Head of caudate nucleus (tissue), 42 donors: ENCODE results near the gene RUFY4.
"Not testable (repeated sequence)": the region's sequence is repeated elsewhere in the genome, so short reads cannot be mapped to it uniquely, and the experiment has no call there.

Experiments used
- DNase-seq, 42 donors: peaks; one replicate each; pipeline versions ENCODE4 v3.0.0 to v3.0.0-alpha.2; 2020 to 2021; ENCODE audit warnings: mixed read lengths in 7 of 42
- intact Hi-C: fragments of 100-400 bp; cut with DNase I; formaldehyde crosslinking; loops from one replicate; pipeline ENCODE4 v1.15.0; 2022

RUFY4 gene

DNA sequence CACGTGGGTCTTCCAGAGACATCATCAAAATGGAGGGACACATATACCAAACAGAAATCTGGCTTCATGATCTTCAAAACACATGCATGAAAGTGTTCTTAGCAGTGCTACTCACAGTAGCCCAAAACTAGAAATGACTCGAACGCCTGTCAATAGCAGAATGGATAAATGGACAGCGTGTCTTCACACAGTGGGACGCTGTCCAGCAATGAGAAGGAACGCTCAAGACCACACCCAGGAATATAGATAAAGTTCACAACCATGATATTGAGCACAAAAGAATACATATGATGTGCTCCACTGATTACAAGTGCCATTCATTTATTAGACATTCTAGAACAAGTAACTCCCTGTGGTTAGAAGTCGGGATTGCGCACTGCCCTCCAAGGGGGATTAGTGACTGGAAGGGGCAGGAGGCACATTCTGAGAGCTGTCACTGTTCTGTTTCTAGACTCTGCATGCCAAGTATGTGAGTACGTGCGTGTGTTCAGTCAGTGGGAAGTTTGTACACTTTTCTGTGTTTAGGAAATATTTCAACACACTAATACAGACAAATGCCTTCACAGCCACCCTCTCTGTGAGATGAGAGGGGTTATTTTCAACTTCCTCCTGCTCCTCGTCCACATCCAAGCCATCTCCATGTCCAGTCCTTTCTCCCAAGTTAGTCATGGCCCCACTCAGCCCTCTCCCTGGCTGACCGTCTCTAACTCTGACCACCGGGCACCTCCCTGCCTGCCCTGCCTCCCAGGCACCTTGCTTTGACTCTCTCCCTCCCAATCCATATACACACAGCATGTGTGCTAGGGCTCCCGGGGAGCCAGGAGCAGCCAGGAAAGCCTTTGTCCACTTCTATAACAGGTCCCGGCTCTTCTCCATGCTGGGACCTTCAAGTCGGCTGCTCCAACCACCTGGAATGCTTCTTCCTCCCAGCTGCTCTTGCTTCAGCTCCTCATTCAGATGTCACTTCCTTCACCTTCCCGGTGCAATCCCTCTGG lies 39.4 kb upstream of the RUFY4 start:
- DNase-seq, result peak in 7 of 42 donors; percentile 5 to 37 (median 17)
- intact Hi-C loops, result no loop called here

DNA sequence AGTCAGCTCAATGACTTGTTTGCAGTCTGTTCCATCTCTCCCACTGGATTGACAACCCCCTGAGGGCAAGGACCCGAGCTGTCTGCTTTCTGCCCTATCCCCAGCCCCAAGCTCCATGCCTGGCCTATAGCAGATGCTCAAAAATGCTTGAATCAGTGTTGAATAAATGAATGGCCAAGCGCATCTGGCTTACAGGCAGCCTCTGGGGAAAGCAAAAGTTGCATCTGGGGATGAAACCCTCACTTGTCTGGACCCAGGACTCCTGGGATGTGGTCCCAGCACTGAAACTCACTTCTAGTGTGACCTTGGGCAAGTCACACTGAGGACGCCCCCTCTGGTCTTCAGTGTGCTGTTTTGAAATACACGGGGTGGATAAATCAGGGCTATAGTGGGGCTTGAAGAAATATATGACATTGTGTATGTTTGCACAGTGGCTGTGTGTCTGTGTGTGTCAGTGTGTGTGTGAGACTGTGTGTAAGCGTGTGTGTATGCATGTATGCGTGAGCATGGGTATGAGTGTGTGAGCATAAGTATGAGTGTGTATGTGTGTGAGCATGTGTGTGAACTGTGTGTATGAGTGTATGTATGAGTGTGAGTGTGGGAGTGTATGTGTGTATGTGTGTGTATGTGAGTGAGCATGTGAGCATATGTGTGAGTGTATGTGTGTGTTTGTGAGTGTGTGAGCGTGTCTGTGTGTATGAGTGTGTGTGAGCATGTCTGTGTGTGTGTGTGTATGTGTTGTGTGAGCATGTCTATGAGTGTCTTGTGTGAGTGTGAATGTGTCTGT lies 38.5 kb upstream of the RUFY4 start:
- intact Hi-C loops, result no loop called here
- peak in 4 of 42 donors; percentile 2 to 22 (median 14) for DNase-seq

DNA sequence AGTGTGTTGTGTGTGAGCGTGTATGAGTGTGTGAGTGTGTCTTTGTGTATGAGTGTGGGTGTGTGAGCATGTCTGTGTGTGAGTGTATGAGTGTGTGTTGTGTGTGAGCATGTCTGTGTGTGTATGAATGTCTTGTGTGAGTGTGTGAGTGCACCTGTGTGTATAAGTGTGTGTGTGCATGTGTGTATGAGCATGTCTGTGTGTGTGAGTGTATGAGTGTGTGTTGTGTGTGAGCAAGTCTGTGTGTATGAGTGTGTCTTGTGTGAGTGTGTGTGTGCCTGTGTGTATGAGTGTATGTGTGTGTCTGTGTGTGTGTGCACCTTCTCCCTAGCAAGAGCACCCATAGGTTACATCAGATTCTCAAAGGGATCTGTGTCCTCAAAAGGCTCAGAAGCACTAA lies 37.8 kb upstream of the RUFY4 start:
- no peak for DNase-seq
- intact Hi-C loops, result no loop called here

DNA sequence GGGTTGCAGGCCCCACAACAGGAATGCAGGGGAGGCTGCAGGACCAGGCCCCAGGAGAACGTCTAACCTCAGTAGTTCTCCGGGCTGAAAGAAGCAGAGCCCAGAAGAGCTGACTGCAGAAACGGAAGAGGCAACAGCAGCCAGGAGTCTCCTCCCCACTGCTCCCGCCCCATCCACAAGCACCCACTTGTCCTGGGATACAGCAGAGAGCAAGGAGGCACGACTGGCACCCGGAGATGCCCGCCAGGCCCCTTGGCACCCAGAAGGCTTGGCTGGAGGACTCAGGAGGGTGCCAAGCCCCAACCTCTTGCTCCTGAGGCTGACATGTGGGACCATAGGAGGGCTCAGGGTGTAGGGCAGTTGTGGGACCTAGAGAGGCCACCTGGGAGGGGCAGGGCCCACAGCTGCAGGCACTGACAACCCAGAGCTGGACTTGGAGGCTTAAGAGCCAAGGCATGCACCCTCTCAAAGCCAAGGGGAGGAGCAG lies 37.2 kb upstream of the RUFY4 start:
- peak in 3 of 42 donors; percentile 19 to 37 (median 21) for DNase-seq
- intact Hi-C loops, result no loop called here

DNA sequence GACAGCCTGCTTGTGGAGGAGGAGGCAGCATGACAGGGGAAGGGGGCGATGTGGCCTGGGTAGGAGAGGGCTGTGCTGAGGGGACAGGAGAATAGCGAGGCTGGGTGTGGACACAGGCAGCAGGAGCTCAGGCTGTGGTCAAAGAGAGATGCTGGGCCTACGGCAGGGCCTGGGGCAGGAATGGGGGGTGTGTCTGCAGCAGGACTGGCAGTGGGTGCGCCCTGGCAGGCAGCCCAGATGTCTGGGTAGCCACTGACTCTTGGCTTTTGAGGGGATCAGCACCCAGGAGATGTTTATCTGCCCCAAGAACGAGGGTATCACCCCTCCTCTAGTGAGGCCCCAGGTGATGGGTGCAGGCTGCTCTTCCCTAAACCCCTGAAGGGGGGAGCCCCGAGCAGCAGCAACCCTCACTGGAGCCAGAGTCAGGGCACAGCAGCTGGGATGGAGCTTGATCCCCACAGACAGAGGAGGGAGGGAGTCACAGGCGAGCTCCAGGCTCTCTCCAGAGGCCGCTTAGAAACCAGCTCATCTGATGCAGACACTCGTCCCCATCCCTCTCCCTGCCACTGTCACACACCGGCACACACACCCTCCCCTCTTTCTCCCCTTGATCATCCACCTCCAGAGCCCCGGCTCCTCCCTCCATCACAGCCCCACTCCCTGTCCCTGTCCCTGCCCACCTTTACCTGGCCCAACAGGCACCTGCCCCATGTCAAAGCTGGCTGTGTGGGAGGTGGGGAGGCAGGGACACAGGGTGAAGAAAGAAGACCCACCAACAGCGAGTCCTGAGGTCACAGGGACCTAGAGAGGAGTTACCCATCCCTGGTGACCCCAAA lies 36.5 kb upstream of the RUFY4 start:
- peak in 3 of 42 donors; percentile 23 to 37 (median 23) for DNase-seq
- intact Hi-C loops, result no loop called here

DNA sequence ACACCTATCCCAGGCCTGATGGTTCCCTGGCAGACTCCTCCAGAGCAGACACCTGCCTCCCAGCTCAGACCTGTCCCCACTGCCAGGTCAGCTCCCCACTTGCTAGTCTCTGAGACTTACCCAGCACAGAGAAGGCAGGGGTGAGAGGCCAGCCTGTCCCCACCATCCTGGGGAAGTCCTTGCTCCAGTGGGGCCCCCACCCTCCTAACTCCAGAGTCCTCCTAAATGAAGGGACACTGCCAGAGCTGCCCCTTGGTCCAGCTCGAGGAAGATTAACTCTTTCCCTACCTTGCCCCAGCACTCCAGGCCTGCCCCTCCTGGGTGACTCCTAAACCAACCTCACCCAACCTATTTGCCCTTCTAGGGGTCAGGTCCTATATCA lies 35.9 kb upstream of the RUFY4 start:
- peak in 2 of 42 donors; percentile 14 to 31 for DNase-seq
- intact Hi-C loops, result no loop called here

DNA sequence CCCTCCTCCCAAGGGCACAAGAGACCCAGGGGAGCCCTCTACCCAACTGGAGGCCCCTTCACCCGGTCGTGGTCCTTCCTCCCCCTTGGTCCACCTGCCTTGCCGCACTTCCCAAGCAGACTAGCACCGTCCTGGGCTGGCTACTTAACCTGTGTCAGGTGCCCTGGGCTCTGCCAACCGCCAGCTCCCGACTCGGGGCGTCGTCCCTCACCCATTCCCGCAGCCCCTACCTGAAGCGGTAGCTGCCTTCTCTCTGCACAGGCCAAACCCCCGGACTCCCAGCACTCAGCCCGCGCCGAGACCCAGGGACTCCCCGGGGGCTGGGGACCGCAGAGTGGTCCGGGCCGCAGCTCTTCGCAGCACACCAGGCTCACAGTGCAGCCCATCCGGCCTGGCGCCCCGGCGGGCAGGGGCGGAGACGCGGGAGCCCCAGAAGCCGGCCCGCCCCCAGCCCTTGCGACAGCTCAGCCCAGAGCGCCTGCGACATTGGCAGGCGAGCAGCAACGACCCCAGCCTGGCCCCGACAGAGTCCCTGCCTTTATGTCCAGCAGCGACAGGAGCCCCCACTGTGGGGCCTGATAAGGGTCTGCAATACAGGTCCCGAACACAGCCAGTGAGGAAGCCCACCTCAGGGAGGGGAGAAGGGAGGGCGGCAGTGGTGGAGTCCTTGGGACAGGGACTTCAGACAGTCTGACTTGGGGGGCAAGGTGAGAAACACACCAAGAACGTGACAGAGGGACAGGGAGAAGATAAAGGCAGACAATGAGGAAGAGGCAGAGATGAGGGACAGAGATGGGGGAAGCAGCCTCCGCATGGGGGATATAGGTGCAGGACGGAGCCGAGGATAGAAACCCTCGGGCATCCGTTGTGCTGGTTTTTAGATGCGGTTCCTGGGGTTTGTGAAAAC lies 35.2 kb upstream of the RUFY4 start:
- intact Hi-C loops, result loop anchor here (2.0 kb wide), 1 partner anchor 249 kb away; no protein-coding TSS in a partner anchor
- DNase-seq, result peak in 2 of 42 donors; percentile 27 to 34

DNA sequence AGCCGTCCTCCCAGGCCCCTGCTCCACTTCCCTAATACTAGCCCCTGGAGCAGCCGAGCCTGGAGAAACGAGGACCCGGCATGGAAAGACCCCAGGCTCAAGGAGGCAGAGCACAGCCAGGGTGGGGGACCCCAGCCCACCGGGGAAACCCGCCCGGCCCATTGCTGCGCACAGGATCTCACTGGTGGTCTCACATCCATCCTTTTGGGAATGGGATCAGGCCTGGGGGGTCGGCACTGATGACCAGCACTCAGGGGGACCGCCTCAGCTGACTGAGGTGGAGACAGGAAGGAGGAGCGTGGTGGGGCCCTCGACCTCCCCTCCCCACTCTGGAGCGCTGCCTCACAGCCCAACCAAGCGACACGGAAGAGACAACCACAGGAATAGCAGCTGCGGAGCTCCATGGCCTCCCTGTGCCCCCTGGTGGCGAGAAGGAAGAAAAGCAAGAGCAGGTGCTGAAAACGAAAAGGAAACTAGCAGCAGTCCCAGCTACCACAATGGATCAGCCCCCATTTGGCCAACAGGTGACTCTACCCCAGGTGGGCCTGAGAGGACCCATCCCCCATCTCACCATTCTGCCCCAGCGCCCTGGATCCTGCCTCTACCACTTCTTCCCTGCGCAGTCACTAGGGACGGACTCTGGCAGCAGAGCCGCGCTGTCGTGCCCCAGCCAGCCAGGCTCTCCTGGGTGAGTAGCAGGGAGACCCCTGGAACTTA lies 34.4 kb upstream of the RUFY4 start:
- intact Hi-C loops, result loop anchor here (2.0 kb wide), 1 partner anchor 250 kb away; no protein-coding TSS in a partner anchor
- peak; percentile 23 to 85 (median 68) for DNase-seq

DNA sequence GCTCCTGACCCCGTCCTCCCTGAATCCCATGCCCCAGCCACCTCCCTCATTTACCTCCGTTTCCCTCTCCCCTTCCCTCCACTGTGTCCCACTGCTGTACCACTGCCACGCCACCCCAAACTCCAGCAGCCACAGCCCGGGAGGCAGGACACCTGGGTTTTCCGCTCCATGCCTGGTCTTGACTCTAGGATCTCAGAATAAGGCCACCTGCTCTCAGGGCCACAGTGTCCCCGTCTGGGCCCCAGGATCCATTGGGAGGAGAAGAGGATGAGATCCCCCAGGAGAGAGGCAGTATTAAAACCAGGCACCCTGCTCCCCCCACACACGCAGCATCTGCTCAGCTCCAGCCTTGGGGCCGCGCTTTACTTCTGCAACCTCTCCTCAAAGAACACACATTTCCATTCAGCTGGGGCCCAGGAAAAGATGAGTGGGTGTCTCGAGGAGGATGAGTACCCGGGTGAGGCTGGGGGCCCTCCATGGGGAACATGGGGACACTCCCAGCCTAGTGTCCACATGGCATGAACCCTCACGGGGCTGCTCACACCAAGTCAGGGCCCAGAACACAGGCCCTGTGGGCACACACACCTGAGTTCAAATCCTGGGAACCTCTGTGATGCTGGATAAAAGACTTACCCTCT lies 33.5 kb upstream of the RUFY4 start:
- intact Hi-C loops, result loop anchor here (2.0 kb wide), 1 partner anchor 251 kb away; no protein-coding TSS in a partner anchor
- DNase-seq, result peak in 2 of 42 donors; percentile 25 to 33

DNA sequence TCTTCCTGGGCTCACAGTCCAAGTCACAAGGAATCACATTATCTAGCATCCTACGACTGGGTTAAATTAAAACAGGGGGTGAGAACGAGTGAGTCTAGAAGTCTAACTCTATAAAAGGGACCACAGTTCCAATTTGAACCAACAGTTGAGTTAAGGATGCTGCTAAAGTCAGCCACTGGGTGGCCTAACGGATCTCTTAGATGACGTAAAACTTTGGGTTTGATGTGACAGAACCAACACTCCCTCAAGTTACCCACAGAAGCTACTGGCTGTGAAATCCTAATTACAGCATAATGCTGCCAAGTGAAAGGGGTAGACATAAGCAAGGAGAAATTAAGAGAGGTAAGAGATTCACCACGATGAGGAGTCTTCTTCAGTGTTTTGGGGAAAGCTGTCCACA lies 32.7 kb upstream of the RUFY4 start:
- DNase-seq, result no peak
- intact Hi-C loops, result no loop called here

DNA sequence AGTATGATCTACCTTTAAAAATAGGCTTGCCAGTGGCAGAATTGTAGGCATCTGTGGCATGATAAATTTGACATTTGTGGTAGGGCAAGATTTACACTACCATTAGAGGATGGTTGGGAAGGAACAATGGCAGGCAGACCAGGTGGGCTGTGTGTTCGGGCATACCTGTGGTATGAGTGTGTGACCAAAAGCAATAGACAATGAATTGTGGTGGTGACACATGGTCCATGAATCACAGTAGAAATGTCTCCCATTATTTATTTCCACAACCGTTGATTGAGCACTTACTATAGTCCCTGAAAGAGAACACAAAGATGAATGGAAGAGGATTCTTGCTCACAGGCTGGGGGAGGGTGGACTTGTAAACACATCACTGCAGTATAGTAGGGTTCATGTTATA lies 29.9 kb upstream of the RUFY4 start:
- DNase-seq, result no peak
- intact Hi-C loops, result no loop called here

DNA sequence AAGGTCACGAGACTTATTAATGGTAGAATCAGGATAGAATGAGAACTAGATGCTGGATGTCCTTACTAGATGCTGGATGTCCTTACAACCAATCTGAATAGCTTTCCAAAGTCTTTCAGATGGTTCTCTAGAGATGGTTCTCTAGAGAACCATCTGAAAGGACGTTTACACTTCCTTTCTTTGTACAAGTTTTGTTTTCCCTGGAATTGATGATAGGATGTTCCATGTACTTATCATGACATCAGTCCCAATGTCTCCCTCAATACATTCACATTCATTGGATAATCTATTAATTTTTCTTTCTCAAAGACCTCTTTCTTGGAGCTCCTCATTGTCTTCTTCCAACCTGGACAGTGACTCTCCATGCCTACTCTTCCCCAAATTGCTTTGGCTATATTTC lies 28.2 kb upstream of the RUFY4 start:
- no peak for DNase-seq
- intact Hi-C loops, result no loop called here

DNA sequence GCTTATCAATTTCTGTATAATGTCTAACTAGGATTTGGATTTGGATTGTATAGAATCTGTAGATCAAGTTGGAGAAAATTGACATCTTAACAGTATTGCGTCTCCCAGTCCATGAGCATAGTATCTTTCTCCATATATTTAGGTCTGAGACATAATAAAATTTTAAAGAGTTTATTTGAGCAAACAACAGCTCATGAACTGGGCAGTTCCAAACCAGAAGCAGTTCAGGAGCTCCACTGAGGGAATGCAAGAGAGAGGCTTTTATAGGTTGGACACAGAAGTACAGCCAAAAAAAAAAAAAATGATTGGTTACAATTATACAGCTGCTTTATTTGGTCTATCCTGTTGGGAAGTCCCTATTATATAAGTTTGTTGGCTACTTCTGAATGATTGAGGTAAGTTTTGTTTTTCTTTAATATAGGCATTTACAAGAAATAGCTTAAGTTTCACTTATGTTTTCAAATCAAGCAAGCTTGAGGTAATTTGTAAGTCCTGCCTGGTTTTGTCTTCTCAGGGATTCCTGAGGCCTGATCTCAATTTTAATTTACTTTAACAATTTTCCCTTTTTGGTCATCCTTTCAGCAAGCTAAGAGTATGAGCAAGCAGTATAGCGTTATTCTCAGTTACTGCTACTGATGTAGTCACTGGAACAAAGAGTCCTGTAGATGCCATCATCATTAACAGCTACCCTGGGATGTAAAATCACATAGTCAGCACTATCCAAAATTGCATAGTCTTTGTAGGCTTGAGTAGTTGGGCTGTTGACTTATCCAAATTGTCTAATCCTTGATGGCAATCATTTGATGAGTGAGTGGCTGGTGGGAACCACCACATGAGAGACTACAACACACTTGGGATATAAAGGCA lies 27.5 kb upstream of the RUFY4 start:
- DNase-seq, result no peak
- intact Hi-C loops, result no loop called here

DNA sequence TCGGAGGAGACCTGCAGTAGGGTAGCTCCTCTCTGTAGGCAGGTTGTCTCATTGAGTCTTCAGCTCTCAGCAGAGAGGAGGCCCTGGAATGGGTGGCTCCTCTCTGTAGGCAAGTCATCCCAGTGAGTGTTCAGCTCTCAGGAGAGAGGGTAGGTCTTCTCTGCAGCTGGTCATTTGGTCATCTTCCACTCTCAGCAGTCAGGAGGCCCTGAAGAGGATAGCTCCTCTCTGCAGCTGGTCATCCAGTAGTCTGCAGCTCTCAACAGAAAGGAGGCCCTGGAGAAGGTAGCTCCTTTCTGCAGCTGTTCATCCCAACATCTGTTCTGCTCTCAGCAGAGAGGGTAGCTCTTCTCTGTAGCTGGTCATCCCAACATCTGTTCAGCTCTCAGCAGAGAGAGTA lies 26.0 kb upstream of the RUFY4 start:
- no peak for DNase-seq
- intact Hi-C loops, result no loop called here

DNA sequence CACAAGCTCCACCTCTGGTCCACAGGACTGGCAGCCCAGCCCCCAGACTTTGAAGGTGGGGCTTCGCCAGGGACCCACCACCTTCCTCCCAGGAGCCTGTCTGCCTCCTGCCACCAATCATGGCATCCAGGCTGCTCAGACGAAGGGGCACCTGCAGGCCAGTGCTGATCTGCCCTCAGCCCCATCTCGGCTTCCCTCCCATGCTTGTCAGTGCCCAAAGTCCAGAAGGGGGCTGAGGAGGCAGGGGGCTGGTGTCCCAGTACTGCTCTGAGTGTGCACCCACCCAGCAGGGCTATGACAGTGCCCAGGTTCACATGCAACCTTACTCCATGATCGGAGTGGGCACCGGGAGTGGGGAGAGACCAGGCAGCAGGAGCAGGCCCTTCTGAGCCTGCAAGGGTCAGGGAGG lies 25.3 kb upstream of the RUFY4 start:
- peak in 1 of 42 donors; percentile 28 for DNase-seq
- intact Hi-C loops, result no loop called here

DNA sequence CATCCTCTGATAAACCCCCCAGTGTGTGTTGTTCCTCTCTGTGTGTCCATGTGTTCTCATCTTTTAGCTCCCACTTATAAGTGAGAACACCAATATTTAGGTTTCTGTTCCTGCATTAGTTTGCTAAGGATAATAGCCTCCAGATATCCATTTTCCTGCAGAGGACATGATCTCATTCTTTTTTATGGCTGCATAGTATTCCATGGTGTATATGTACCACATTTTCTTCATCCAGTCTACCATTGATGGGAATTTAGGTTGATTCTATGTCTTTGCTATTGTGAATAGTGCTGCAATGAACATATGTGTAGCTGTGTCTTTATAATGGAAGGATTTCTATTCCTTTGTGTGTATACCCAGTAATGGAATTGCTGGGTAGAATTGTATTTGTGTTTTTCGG lies 24.5 kb upstream of the RUFY4 start:
- DNase-seq, intact Hi-C loops: not testable (repeated sequence)
